HG03469 (cell line): ENCODE results near the gene GLIPR1.
"Not testable (repeated sequence)": the region's sequence is repeated elsewhere in the genome, so short reads cannot be mapped to it uniquely, and the experiment has no call there.

ENCODE experiments used
- ATAC-seq: cut with Tn5 transposase; IDR thresholded peaks from one replicate; pipeline ENCODE4 v1.9.1; 2021; ENCODE audit warnings: mild to moderate bottlenecking, moderate library complexity, moderate number of reproducible peaks; ENCODE audit not compliant: unreplicated experiment

The GLIPR1 gene

GRCh38 chr12:75471902-75472890, 8.4 kb upstream of the GLIPR1 start:
- ATAC-seq: peak; percentile 78

- no peak for ATAC-seq
Measured at GRCh38 chr12:75474116-75474515, 6.4 kb upstream of the GLIPR1 start.

- no peak for ATAC-seq
Measured at GRCh38 chr12:75476071-75476470, 4.5 kb upstream of the GLIPR1 start.

DNA sequence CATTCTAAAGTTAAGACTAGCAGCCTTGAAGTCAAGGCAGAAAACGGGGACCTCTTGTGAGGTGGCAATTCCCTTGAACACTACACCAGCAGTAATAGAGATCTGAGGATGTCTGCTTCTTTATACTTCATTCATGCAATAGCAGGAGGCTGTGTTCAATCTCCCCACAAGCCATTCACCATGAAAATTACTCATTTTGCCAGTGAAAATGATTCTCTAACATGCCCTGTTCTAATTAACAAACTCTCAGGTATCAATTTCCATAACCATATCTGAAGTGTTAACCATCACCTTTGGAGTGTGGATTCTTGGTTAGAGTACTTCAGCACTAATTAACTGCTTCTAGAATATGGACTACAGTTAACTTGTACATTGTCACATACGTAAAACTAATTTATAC, 3.4 kb upstream of the GLIPR1 start:
- ATAC-seq: no peak

GRCh38 chr12:75478116-75478794, 2.3 kb upstream of the GLIPR1 start:
- peak; percentile 18 for ATAC-seq

GRCh38 chr12:75479963-75480461, 543 bp upstream of the GLIPR1 start:
- peak; percentile 21 for ATAC-seq

DNA sequence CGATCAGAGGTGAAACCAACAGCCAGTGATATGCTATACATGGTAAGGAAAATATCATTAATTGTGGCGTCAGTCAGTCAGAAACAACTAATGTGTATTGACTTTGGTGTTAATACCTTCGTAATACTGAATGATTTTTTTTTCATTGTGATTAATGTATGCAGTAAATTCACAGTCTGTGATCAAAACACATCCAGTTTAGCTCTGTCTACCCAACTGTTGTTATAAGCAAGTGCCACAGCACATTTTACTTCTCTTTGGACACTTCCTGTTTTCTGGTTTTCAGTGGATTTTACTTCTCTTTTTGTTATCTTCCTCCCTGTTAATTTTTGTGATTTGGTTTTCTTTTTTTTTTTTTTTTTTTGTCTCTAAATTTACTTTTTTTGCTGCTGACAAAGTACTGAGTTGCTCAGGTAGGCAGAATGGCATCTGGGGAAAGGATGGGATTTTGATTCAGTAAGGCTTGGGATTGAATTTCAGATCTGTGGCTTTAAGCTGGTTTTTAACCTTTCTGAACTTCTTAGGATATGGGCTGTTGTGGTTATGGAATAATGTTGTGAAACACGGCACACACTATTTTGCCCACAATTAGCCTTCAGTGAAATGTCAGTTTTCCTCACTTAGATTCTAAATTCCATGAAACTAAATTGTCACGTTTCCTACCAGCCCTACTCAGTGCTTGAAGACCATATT, 604 bp downstream of the GLIPR1 start:
- ATAC-seq: peak; percentile 13

- no peak for ATAC-seq
Measured at GRCh38 chr12:75481774-75482173, 1.2 kb downstream of the GLIPR1 start.

GRCh38 chr12:75482646-75483045, 2.1 kb downstream of the GLIPR1 start:
- ATAC-seq: no peak

GRCh38 chr12:75483431-75483830, 2.9 kb downstream of the GLIPR1 start:
- no peak for ATAC-seq

- not testable (repeated sequence) for ATAC-seq
Measured at GRCh38 chr12:75484450-75484849, 3.9 kb downstream of the GLIPR1 start.

- no peak for ATAC-seq
Measured at GRCh38 chr12:75487308-75487707, 6.8 kb downstream of the GLIPR1 start.

GRCh38 chr12:75488553-75488952, 8.0 kb downstream of the GLIPR1 start:
- ATAC-seq: no peak

DNA sequence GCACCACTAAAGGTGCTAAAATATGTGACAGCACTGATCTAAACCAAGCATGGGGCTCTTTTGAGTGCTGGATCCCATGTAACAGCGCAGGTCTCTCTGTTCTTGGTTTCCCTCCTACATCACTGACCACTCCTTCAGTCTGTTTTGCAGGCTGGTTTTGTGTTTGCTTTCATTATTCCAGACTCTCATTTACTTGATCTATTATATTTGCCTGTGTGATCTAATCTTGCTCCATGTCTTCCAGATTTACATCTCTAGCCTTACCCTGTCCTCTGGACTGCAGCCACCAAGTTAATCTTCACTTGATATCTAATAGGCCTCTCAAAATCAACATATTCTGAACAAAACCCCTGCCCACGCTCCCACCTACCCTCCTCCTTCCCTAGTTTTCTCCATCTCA, 8.6 kb downstream of the GLIPR1 start:
- ATAC-seq: no peak

GRCh38 chr12:75489613-75490210, 9.2 kb downstream of the GLIPR1 start:
- ATAC-seq: no peak

GRCh38 chr12:75491169-75491568, 10.6 kb downstream of the GLIPR1 start:
- no peak for ATAC-seq

GRCh38 chr12:75503459-75503858, 22.9 kb downstream of the GLIPR1 start:
- no peak for ATAC-seq

GRCh38 chr12:75503866-75504265, 23.3 kb downstream of the GLIPR1 start:
- no peak for ATAC-seq

- no peak for ATAC-seq
Measured at GRCh38 chr12:75505706-75506312, 25.3 kb downstream of the GLIPR1 start.

GRCh38 chr12:75507086-75507485, 26.5 kb downstream of the GLIPR1 start:
- ATAC-seq: no peak
